B cell (primary cell): ENCODE results near the gene RESF1. TPM values are rescaled to one million over a fixed set of nuclear protein-coding genes. Genes with fewer than 3 reads are reported as not detected.
A peak's percentile ranks its signal among the peaks of the same experiment; 100 is the strongest.

ENCODE experiments used
- ATAC-seq: fragments of 200-7000 bp; cut with Tn5 transposase; one replicate; pipeline ENCODE4 v1.10.0; 2021; ENCODE audit warnings: low read depth, mild to moderate bottlenecking, moderate number of reproducible peaks, moderate library complexity
- CTCF ChIA-PET: fragments of 350-600 bp; sonication (Branson Sonifier 250); formaldehyde crosslinking; loops from one replicate; lab custom pipeline; 2021; ENCODE audit warnings: antibody characterized with exemption, inconsistent platforms; lab: Charles Lee
- POLR2A ChIA-PET: fragments of 350-600 bp; sonication (Branson Sonifier 250); formaldehyde crosslinking; loops from one replicate; lab custom pipeline; 2021; ENCODE audit warnings: antibody characterized with exemption; lab: Charles Lee
- DNase-seq: peaks from one replicate; pipeline ENCODE4 v3.0.0; 2013
- H2AFZ ChIP-seq: 2 replicates; pipeline ENCODE4 v1.6.1; 2012; ENCODE audit warnings: mild to moderate bottlenecking, low read depth, low read length; ENCODE audit not compliant: insufficient read depth, poor library complexity, severe bottlenecking
- H3K27ac ChIP-seq, 2 donors: 1 replicate in 1 of 2; 2 replicates in 1 of 2; pipeline ENCODE4 v1.5.1; 2012 to 2013; ENCODE audit warnings: low read length in 2 of 2, mild to moderate bottlenecking in 2 of 2, moderate library complexity in 1 of 2
- H3K27me3 ChIP-seq, 4 experiments: fragments of 200-600 bp in 1 of 4; sonication (generic) in 1 of 4; replicated peaks in 1 of 4; 1 replicate in 2 of 4; 2 replicates in 2 of 4; pipeline versions ENCODE4 v1.6.1 to v1.7.0; 2013 to 2016; ENCODE audit warnings: low read length in 3 of 4, mild to moderate bottlenecking in 2 of 4, mixed read lengths in 1 of 4, moderate library complexity in 1 of 4; ENCODE audit not compliant: insufficient read depth in 4 of 4, control insufficient read depth in 3 of 4; ENCODE audit errors: control extremely low read depth in 1 of 4
- H3K36me3 ChIP-seq, 2 experiments: replicated peaks in 1 of 2; 1 replicate in 1 of 2; 2 replicates in 1 of 2; pipeline versions ENCODE4 v1.6.1 to v1.7.1; 2013; ENCODE audit warnings: low read length in 1 of 2; ENCODE audit not compliant: insufficient read depth in 2 of 2, control insufficient read depth in 1 of 2; ENCODE audit errors: control extremely low read depth in 1 of 2, extremely low read depth in 1 of 2
- H3K4me1 ChIP-seq, 2 donors: fragments of 200-600 bp in 1 of 2; sonication (generic) in 1 of 2; 1 replicate in 1 of 2; 2 replicates in 1 of 2; pipeline versions ENCODE4 v1.5.1 to v1.6.1; 2013 to 2017; ENCODE audit warnings: low read length in 2 of 2; ENCODE audit not compliant: control insufficient read depth in 2 of 2, insufficient read depth in 2 of 2
- H3K4me2 ChIP-seq: replicated peaks from 2 replicates; pipeline ENCODE3; 2012; ENCODE audit warnings: mild to moderate bottlenecking, low read depth, low read length; ENCODE audit not compliant: poor library complexity, severe bottlenecking
- H3K4me3 ChIP-seq, 5 experiments: fragments of 200-600 bp in 1 of 5; sonication (generic) in 1 of 5; 1 replicate in 3 of 5; 2 replicates in 2 of 5; pipeline versions ENCODE4 v1.5.1 to v1.7.0; 2011 to 2016; ENCODE audit warnings: low read length in 4 of 5, mild to moderate bottlenecking in 4 of 5, low read depth in 2 of 5, control low read depth in 1 of 5, moderate library complexity in 1 of 5; ENCODE audit not compliant: insufficient read depth in 1 of 5; ENCODE audit errors: control extremely low read depth in 1 of 5, extremely low read depth in 1 of 5
- H3K79me2 ChIP-seq: fragments of 200-600 bp; sonication (generic); one replicate; pipeline ENCODE4 v1.6.0; 2016; ENCODE audit warnings: low read length; ENCODE audit not compliant: control insufficient read depth, insufficient read depth
- H3K9ac ChIP-seq: fragments of 200-600 bp; sonication (generic); 2 replicates; pipeline ENCODE4 v1.6.1; 2017; ENCODE audit warnings: mild to moderate bottlenecking, low read length, moderate library complexity
- H3K9me3 ChIP-seq, 3 donors: one replicate each; pipeline versions ENCODE4 v1.6.1 to v1.7.1; 2013; ENCODE audit warnings: low read length in 2 of 3; ENCODE audit not compliant: control insufficient read depth in 2 of 3, insufficient read depth in 1 of 3; ENCODE audit errors: control extremely low read depth in 1 of 3
- H4K20me1 ChIP-seq: 2 replicates; pipeline ENCODE4 v1.6.0; 2012; ENCODE audit warnings: mild to moderate bottlenecking, low read length; ENCODE audit not compliant: insufficient read depth, control insufficient read depth, poor library complexity, severe bottlenecking
- H3K27ac Mint-ChIP-seq: one replicate; pipeline ENCODE4 v1.8.0; 2021; ENCODE audit warnings: mixed read lengths
- H3K27me3 Mint-ChIP-seq: one replicate; pipeline ENCODE4 v1.8.0; 2021; ENCODE audit warnings: mixed read lengths
- H3K4me1 Mint-ChIP-seq: one replicate; pipeline ENCODE4 v1.8.0; 2021; ENCODE audit warnings: mixed read lengths
- H3K4me3 Mint-ChIP-seq: one replicate; pipeline ENCODE4 v1.8.0; 2021; ENCODE audit warnings: mixed read lengths
- H3K9me3 Mint-ChIP-seq: one replicate; pipeline ENCODE4 v1.8.0; 2022; ENCODE audit warnings: mixed read lengths; ENCODE audit not compliant: insufficient read depth
- EZH2 ChIP-seq: IDR thresholded peaks from 2 replicates; pipeline ENCODE4 v1.6.1; 2012; ENCODE audit warnings: borderline replicate concordance, low read depth, mild to moderate bottlenecking, moderate library complexity, low read length; ENCODE audit not compliant: insufficient read depth, poor library complexity, severe bottlenecking
- WGBS: methylation state at CpG from one replicate; pipeline ENCODE4 v1.1.5; 2013; ENCODE audit warnings: missing lambda C conversion rate; ENCODE audit not compliant: insufficient coverage; 5-methylcytosine and 5-hydroxymethylcytosine counted together
- intact Hi-C: fragments of 100-400 bp; cut with micrococcal nuclease; formaldehyde crosslinking; loops from one replicate; pipeline ENCODE4 v1.10.0; 2022
- polyA plus RNA-seq: library from polyadenylated mRNA; depleted of rRNA; stranded (reverse); fragments of >200 nt; gene quantifications from 2 replicates; pipeline ENCODE4 v1.2.3, GENCODE V29; 2012
- total RNA-seq, 2 donors: library from RNA; stranded (reverse); fragments of 120-200 nt in 1 of 2; gene quantifications; 1 replicate in 1 of 2; 2 replicates in 1 of 2; pipeline versions ENCODE4 v1.2.3 to v1.2.4, GENCODE V29; 2013 to 2022
- TF ChIP-seq, protein P1 (sequence below): fragments of 200-600 bp; IDR thresholded peaks from one replicate; pipeline ENCODE4 v1.8.0; 2022; ENCODE audit warnings: antibody characterized with exemption, mild to moderate bottlenecking

RESF1 gene
- total and polyA plus RNA-seq, 2 donors (not counting 1 experiment from before 2014, with no cell fraction given): 47.3 to 352 TPM

DNA sequence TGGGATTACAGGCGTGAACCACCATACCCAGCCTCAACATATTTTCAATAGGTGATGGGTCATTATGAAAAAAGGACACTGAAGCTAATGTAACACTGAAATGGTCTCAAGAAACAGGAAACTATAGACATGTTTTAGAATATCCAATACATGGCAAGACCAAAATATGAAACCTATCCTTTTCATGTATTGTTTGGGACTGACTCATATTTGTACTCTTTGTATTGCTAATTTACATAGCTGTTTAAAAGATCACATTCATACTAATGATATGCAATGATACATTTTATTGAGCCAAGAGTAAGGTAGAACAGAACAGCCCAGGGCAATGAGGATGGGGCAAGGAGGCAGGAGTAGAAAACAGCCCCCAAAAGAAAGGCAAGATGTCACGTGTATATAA is 32.6 kb downstream of the RESF1 start:
- Histone ChIP-seq H3K9ac (no peak overlapping the region), H3K4me2 (no peak overlapping the region), H2AFZ (no peak overlapping the region), H4K20me1 (no peaks in the 10 kb centered on the region), H3K27me3 (no peaks in the 10 kb centered on the region), H3K36me3 (peaks cover 1 to 54% of the 10 kb centered on the region in 2 experiments), H3K27ac (peak overlapping the region in 1 of 2 donors; percentile 17), H3K79me2 (no peaks in the 10 kb centered on the region), H3K9me3 (peaks cover 0 to 10% (median 0%) of the 10 kb centered on the region in 3 donors), H3K4me1 (no peaks in the 10 kb centered on the region), H3K4me3 (no peak overlapping the region)
- DNase-seq (no peak), ATAC-seq (no peak)
- ChIA-PET CTCF (interaction anchor here (1.1 to 1.2 kb wide), 2 partner anchors 11 to 242 kb away, joined by 3 to 4 read pairs; no protein-coding TSS in a partner anchor), POLR2A (no interaction called here)
- no peak overlapping the region for H3K4me3 Mint-ChIP-seq
- WGBS: no CpG with 5 or more reads among the region's 2 CpGs
- H3K27me3 Mint-ChIP-seq: no peaks in the 10 kb centered on the region
- H3K27ac Mint-ChIP-seq: peak overlapping the region; percentile 3
- H3K4me1 Mint-ChIP-seq: peaks cover 23% of the 10 kb centered on the region
- TF ChIP-seq, protein P1, sequence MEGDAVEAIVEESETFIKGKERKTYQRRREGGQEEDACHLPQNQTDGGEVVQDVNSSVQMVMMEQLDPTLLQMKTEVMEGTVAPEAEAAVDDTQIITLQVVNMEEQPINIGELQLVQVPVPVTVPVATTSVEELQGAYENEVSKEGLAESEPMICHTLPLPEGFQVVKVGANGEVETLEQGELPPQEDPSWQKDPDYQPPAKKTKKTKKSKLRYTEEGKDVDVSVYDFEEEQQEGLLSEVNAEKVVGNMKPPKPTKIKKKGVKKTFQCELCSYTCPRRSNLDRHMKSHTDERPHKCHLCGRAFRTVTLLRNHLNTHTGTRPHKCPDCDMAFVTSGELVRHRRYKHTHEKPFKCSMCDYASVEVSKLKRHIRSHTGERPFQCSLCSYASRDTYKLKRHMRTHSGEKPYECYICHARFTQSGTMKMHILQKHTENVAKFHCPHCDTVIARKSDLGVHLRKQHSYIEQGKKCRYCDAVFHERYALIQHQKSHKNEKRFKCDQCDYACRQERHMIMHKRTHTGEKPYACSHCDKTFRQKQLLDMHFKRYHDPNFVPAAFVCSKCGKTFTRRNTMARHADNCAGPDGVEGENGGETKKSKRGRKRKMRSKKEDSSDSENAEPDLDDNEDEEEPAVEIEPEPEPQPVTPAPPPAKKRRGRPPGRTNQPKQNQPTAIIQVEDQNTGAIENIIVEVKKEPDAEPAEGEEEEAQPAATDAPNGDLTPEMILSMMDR: no peak
- TF ChIP-seq EZH2: no peak
- peaks cover 3% of the 10 kb centered on the region for H3K9me3 Mint-ChIP-seq
- intact Hi-C loops: no loop called here

DNA sequence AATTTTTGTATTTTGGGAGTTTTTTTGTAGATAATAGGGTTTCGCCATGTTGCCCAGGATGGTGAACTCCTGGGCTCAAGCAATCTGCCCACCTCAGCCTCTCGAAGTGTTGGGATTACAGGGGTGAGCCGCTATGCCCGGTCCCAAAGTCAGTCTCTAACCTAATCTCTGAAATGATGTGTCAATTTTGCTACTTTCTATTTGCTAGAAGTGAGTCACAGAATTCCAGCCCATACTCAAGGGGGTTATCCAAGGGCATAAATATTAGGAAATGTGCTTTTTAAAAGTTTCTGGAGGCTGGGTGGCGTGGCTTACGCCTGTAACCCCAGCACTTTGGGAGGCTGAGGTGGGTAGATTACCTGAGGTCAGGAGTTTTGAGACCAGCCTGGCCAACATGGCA is 40.5 kb downstream of the RESF1 start:
- peaks cover 3% of the 10 kb centered on the region for H3K79me2 ChIP-seq
- Mint-ChIP-seq H3K9me3 (no peaks in the 10 kb centered on the region), H3K27me3 (no peaks in the 10 kb centered on the region), H3K4me3 (no peak overlapping the region), H3K27ac (no peak overlapping the region), H3K4me1 (no peaks in the 10 kb centered on the region)
- peak overlapping the region in 1 of 2 donors; percentile 66 for H3K27ac ChIP-seq
- no peak overlapping the region for H3K9ac ChIP-seq
- no peaks in the 10 kb centered on the region for H4K20me1 ChIP-seq
- H3K4me3 ChIP-seq: no peak overlapping the region
- intact Hi-C loops: no loop called here
- peaks cover 0 to 29% (median 0%) of the 10 kb centered on the region in 3 donors for H3K9me3 ChIP-seq
- no peaks in the 10 kb centered on the region for H3K27me3 ChIP-seq
- H3K36me3 ChIP-seq: peaks cover 7 to 56% of the 10 kb centered on the region in 2 experiments
- ATAC-seq (no peak), DNase-seq (no peak)
- H3K4me1 ChIP-seq: no peaks in the 10 kb centered on the region
- H2AFZ ChIP-seq: no peak overlapping the region
- POLR2A ChIA-PET: no interaction called here
- CTCF ChIA-PET: no interaction called here
- H3K4me2 ChIP-seq: no peak overlapping the region
- 100% methylated on average over 2 of the region's 6 CpGs for WGBS
- TF ChIP-seq, protein P1: no peak
- TF ChIP-seq EZH2: no peak
